Neural cell (in vitro differentiated cells): Measurements from ENCODE around the gene GATA2. TPM values are rescaled to one million over a fixed set of nuclear protein-coding genes. Genes with fewer than 3 reads are reported as not detected.

Experiments
- H2AFZ ChIP-seq: fragments of 200-600, 300-800 bp; sonication (generic), shearing (Covaris generic); 2 replicates; pipeline ENCODE4 v1.6.0; 2014; ENCODE audit warnings: low read depth, mild to moderate bottlenecking, antibody characterized with exemption, low read length, moderate library complexity
- H3F3A ChIP-seq: fragments of 200-600 bp; shearing (Covaris generic); 2 replicates; pipeline ENCODE4 v1.6.1; 2016; ENCODE audit warnings: mild to moderate bottlenecking, moderate library complexity, mixed read lengths, antibody characterized with exemption, low read length; ENCODE audit not compliant: insufficient read depth, poor library complexity, severe bottlenecking
- H3K27ac ChIP-seq: fragments of 200-600, 300-800 bp; sonication (generic), shearing (Covaris generic); 2 replicates; pipeline ENCODE4 v1.5.1; 2014; ENCODE audit warnings: mild to moderate bottlenecking, low read length, moderate library complexity
- H3K27me3 ChIP-seq: fragments of 300-800, 200-600 bp; sonication (generic), shearing (Covaris generic); 2 replicates; pipeline ENCODE4 v1.6.0; 2014; ENCODE audit warnings: mild to moderate bottlenecking, low read depth, low read length, moderate library complexity; ENCODE audit not compliant: insufficient read depth
- H3K36me3 ChIP-seq: fragments of 300-800, 200-600 bp; sonication (generic), shearing (Covaris generic); 2 replicates; pipeline ENCODE4 v1.5.1; 2014; ENCODE audit warnings: mild to moderate bottlenecking, antibody characterized with exemption, low read length, moderate library complexity; ENCODE audit not compliant: insufficient read depth
- H3K4me2 ChIP-seq: fragments of 300-800, 200-600 bp; sonication (generic), shearing (Covaris generic); 2 replicates; pipeline ENCODE4 v1.6.0; 2014; ENCODE audit warnings: mild to moderate bottlenecking, low read length
- H3K4me3 ChIP-seq: fragments of 300-800, 200-600 bp; sonication (generic), shearing (Covaris generic); 2 replicates; pipeline ENCODE4 v1.5.1; 2014; ENCODE audit warnings: mild to moderate bottlenecking, low read length, moderate library complexity
- H3K79me2 ChIP-seq: fragments of 200-600 bp; shearing (Covaris generic); replicated peaks from 2 replicates; pipeline ENCODE4 v1.6.0; 2014; ENCODE audit warnings: mild to moderate bottlenecking, low read length, moderate library complexity; ENCODE audit not compliant: insufficient read depth
- H3K9ac ChIP-seq: fragments of 300-800, 200-600 bp; sonication (generic), shearing (Covaris generic); 2 replicates; pipeline ENCODE4 v1.6.1; 2016; ENCODE audit warnings: mild to moderate bottlenecking, low read length, mixed read lengths
- H3K9me2 ChIP-seq: fragments of 200-600 bp; shearing (Covaris generic); 2 replicates; pipeline ENCODE4 v1.6.1; 2016; ENCODE audit warnings: mild to moderate bottlenecking, low read length, mixed read lengths; ENCODE audit not compliant: insufficient read depth
- H3K9me3 ChIP-seq: fragments of 200-600, 300-800 bp; sonication (generic), shearing (Covaris generic); 2 replicates; pipeline ENCODE4 v1.6.1; 2016; ENCODE audit warnings: mild to moderate bottlenecking, mixed run types, low read length, moderate library complexity, mixed read lengths
- H4K20me1 ChIP-seq: fragments of 200-600 bp; shearing (Covaris generic); 2 replicates; pipeline ENCODE4 v1.6.1; 2016; ENCODE audit warnings: mild to moderate bottlenecking, mixed run types; ENCODE audit not compliant: insufficient read depth
- EP300 ChIP-seq: fragments of 450-650 bp; conservative IDR thresholded peaks from 2 replicates; pipeline ENCODE4 v1.6.1; 2014; ENCODE audit warnings: antibody characterized with exemption, mild to moderate bottlenecking, moderate library complexity; ENCODE audit not compliant: poor library complexity, severe bottlenecking
- EZH2 ChIP-seq: fragments of 200-600, 300-800 bp; shearing (Covaris generic), sonication (generic); IDR thresholded peaks from 2 replicates; pipeline ENCODE4 v1.6.1; 2014; ENCODE audit warnings: antibody characterized with exemption, low read length, borderline replicate concordance, mild to moderate bottlenecking; ENCODE audit not compliant: insufficient read depth, poor library complexity, severe bottlenecking
- MXI1 ChIP-seq: fragments of 450-650 bp; conservative IDR thresholded peaks from 2 replicates; pipeline ENCODE4 v1.6.1; 2014; ENCODE audit warnings: antibody characterized with exemption, mild to moderate bottlenecking; ENCODE audit not compliant: poor library complexity, severe bottlenecking
- POLR2AphosphoS5 ChIP-seq: IDR thresholded peaks from 2 replicates; pipeline ENCODE4 v1.6.1; 2012
- RAD21 ChIP-seq: fragments of 450-650 bp; conservative IDR thresholded peaks from 2 replicates; pipeline ENCODE4 v1.6.1; 2014; ENCODE audit warnings: antibody characterized with exemption, mild to moderate bottlenecking, moderate library complexity
- SMC3 ChIP-seq: fragments of 450-650 bp; conservative IDR thresholded peaks from 2 replicates; pipeline ENCODE4 v1.6.1; 2014; ENCODE audit warnings: antibody characterized with exemption, mild to moderate bottlenecking, moderate library complexity; ENCODE audit not compliant: poor library complexity
- TAF1 ChIP-seq: IDR thresholded peaks from 2 replicates; pipeline ENCODE4 v1.6.1; 2012; ENCODE audit warnings: low read depth
- polyA plus RNA-seq: library from polyadenylated mRNA; depleted of rRNA; stranded (reverse); fragments of >200 nt; gene quantifications from 2 replicates; pipeline ENCODE4 v1.2.3, GENCODE V29; 2014
- TF ChIP-seq, protein P1 (sequence below): IDR thresholded peaks from 2 replicates; pipeline ENCODE4 v1.6.1; 2012; ENCODE audit warnings: borderline replicate concordance
- TF ChIP-seq, protein P2 (sequence below): fragments of 450-650 bp; IDR thresholded peaks from 2 replicates; pipeline ENCODE4 v1.5.1; 2014; ENCODE audit warnings: antibody characterized with exemption, mild to moderate bottlenecking, moderate library complexity; ENCODE audit not compliant: poor library complexity, severe bottlenecking

Gene GATA2
- polyA plus RNA-seq, 1 donor from 2014 or later: not detected

DNA sequence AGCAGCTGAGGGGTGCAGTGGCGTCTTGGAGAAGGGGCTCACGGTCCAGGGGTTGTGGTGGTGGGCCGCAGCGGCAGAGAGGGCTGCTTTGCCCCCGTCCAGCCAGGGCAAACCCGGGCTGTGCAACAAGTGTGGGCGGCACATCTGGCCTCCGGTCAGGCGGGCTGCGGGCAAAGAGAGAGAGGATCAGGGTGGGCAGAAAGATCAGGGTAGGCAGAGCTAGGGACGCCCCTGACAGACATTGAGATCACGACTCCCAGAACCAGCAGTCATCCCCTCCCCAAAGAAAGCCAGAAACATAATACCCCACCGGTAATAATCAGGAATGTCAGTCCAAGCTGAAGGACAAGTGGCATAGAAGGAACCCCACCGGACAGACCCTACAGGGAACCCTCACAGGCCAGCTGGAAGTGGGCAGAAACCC, 6.8 kb downstream of the GATA2 start:
- no peaks in the 10 kb centered on the region for H3K9me2 ChIP-seq
- no peaks in the 10 kb centered on the region for H3K36me3 ChIP-seq
- H3K27me3 ChIP-seq: peaks cover 100% of the 10 kb centered on the region
- peak overlapping the region; percentile 53 for H3K4me3 ChIP-seq
- TF ChIP-seq EZH2 (no peak), TAF1 (no peak), MXI1 (no peak), RAD21 (no peak), POLR2AphosphoS5 (no peak), EP300 (no peak), SMC3 (no peak)
- TF ChIP-seq, protein P1, sequence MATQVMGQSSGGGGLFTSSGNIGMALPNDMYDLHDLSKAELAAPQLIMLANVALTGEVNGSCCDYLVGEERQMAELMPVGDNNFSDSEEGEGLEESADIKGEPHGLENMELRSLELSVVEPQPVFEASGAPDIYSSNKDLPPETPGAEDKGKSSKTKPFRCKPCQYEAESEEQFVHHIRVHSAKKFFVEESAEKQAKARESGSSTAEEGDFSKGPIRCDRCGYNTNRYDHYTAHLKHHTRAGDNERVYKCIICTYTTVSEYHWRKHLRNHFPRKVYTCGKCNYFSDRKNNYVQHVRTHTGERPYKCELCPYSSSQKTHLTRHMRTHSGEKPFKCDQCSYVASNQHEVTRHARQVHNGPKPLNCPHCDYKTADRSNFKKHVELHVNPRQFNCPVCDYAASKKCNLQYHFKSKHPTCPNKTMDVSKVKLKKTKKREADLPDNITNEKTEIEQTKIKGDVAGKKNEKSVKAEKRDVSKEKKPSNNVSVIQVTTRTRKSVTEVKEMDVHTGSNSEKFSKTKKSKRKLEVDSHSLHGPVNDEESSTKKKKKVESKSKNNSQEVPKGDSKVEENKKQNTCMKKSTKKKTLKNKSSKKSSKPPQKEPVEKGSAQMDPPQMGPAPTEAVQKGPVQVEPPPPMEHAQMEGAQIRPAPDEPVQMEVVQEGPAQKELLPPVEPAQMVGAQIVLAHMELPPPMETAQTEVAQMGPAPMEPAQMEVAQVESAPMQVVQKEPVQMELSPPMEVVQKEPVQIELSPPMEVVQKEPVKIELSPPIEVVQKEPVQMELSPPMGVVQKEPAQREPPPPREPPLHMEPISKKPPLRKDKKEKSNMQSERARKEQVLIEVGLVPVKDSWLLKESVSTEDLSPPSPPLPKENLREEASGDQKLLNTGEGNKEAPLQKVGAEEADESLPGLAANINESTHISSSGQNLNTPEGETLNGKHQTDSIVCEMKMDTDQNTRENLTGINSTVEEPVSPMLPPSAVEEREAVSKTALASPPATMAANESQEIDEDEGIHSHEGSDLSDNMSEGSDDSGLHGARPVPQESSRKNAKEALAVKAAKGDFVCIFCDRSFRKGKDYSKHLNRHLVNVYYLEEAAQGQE: no peak
- TF ChIP-seq, protein P2, sequence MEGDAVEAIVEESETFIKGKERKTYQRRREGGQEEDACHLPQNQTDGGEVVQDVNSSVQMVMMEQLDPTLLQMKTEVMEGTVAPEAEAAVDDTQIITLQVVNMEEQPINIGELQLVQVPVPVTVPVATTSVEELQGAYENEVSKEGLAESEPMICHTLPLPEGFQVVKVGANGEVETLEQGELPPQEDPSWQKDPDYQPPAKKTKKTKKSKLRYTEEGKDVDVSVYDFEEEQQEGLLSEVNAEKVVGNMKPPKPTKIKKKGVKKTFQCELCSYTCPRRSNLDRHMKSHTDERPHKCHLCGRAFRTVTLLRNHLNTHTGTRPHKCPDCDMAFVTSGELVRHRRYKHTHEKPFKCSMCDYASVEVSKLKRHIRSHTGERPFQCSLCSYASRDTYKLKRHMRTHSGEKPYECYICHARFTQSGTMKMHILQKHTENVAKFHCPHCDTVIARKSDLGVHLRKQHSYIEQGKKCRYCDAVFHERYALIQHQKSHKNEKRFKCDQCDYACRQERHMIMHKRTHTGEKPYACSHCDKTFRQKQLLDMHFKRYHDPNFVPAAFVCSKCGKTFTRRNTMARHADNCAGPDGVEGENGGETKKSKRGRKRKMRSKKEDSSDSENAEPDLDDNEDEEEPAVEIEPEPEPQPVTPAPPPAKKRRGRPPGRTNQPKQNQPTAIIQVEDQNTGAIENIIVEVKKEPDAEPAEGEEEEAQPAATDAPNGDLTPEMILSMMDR: no peak
- H3K27ac ChIP-seq: no peak overlapping the region
- H3F3A ChIP-seq: no peaks in the 10 kb centered on the region
- H3K9me3 ChIP-seq: no peaks in the 10 kb centered on the region
- H3K79me2 ChIP-seq: no peaks in the 10 kb centered on the region
- no peak overlapping the region for H2AFZ ChIP-seq
- no peak overlapping the region for H3K9ac ChIP-seq
- no peaks in the 10 kb centered on the region for H4K20me1 ChIP-seq
- H3K4me2 ChIP-seq: no peak overlapping the region

DNA sequence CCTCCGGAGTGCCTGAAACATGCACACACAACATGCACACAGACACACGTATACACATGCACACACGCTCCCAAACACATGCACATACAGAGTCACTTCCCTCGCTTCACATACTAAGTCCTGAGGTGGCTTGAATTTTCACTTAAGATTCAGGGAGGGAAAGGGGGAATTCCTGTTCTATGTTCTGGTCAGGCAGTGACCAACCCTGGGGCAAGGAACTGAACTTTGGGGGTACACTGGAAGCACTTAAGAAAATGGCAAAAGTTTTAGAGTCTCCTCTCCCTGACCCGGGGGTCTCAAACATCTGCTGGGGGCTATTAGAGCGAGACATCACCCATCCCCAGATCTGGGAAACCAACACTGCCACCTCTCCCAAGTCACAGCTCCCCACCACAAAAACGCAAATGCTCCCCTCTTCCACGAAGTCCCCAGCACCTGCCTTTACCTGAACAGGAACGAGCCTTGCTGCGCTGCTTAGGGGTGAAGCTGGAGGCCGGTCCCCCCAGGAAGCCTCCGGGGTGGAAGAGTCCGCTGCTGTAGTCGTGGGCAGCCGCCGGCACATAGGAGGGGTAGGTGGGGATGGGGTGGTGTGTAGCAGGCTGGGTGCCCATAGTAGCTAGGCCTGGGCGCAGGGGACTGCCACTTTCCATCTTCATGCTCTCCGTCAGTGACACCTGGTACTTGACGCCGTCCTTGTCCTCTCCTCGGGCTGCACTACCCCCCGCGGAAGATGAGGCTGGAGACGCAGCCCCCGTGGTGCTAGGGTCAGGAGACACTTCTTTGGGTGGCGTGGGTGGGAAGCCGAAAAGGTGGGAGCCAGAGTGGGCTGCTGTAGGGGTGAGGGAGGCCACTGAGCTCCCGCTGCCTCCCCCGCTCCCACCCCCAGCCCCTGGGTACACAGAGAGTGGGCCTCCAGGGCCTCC, 7.5 kb downstream of the GATA2 start:
- Histone ChIP-seq H3K27me3 (peaks cover 100% of the 10 kb centered on the region), H3K79me2 (no peaks in the 10 kb centered on the region), H3K27ac (no peak overlapping the region), H3K4me2 (no peak overlapping the region), H3K9ac (no peak overlapping the region), H3K36me3 (no peaks in the 10 kb centered on the region), H2AFZ (no peak overlapping the region), H3K9me3 (no peaks in the 10 kb centered on the region), H3K4me3 (no peak overlapping the region), H3K9me2 (no peaks in the 10 kb centered on the region), H4K20me1 (no peaks in the 10 kb centered on the region), H3F3A (no peaks in the 10 kb centered on the region)
- TF ChIP-seq, protein P1: no peak
- TF ChIP-seq MXI1 (no peak), TAF1 (no peak), EP300 (no peak), EZH2 (no peak), SMC3 (no peak), RAD21 (no peak), POLR2AphosphoS5 (no peak)
- TF ChIP-seq, protein P2: no peak
